Lower leg skin (tissue), 4 donors: ENCODE data around the gene PITPNC1. TPM values are rescaled to one million over a fixed set of nuclear protein-coding genes. Genes with fewer than 3 reads are reported as not detected.
"Not testable (repeated sequence)": the region's sequence is repeated elsewhere in the genome, so short reads cannot be mapped to it uniquely, and the experiment has no call there.

Experiments
- DNase-seq, 2 donors: peaks; one replicate each; pipeline ENCODE4 v3.0.0-alpha.2; 2019; ENCODE audit warnings: low spot score in 2 of 2
- H3K4me3 ChIP-seq: fragments of 200-600 bp; sonication (generic); 2 replicates; pipeline ENCODE4 v1.5.1; 2017; ENCODE audit warnings: mild to moderate bottlenecking, low read depth; ENCODE audit not compliant: poor library complexity, severe bottlenecking
- CTCF ChIP-seq, 3 donors: fragments of 450-650 bp; IDR thresholded peaks; one replicate each; pipeline ENCODE4 v1.5.1; 2016; ENCODE audit warnings: antibody characterized with exemption in 3 of 3, mild to moderate bottlenecking in 3 of 3, moderate library complexity in 2 of 3
- POLR2A ChIP-seq, 2 donors: fragments of 450-650 bp; IDR thresholded peaks; one replicate each; pipeline ENCODE4 v1.6.1; 2016 to 2017; ENCODE audit warnings: antibody characterized with exemption in 2 of 2, mild to moderate bottlenecking in 1 of 2, moderate library complexity in 1 of 2
- WGBS, 2 donors: methylation state at CpG; one replicate each; pipeline ENCODE4 v1.1.5; 2018; 5-methylcytosine and 5-hydroxymethylcytosine counted together
- intact Hi-C: fragments of 100-400 bp; cut with DNase I; formaldehyde crosslinking; loops from one replicate; pipeline ENCODE4 v1.15.0; 2023; ENCODE audit warnings: low total_unique reads
- total RNA-seq, 4 donors: library from RNA; depleted of rRNA; stranded (reverse); fragments of >200 nt; gene quantifications; one replicate each; pipeline ENCODE4 v1.1.0, GENCODE V29; 2016

Gene PITPNC1
- total RNA-seq, 4 donors from 2014 or later, result 1.7 to 8.2 (median 4.6) TPM

GRCh38 chr17:67401598-67402504, 24.8 kb downstream of the PITPNC1 start:
- intact Hi-C loops, result no loop called here
- TF ChIP-seq POLR2A (IDR thresholded peaks at IDR 0.05), result no peak
- no peak for TF ChIP-seq CTCF (IDR thresholded peaks at IDR 0.05)
- no peak overlapping the region for H3K4me3 ChIP-seq
- no peak for DNase-seq
- 91 to 92% methylated on average over 16 of the region's 16 CpGs for WGBS, 2 donors

- no peak for DNase-seq
- 85 to 98% methylated on average over 2 of the region's 2 CpGs for WGBS, 2 donors
- no peak for TF ChIP-seq POLR2A (IDR thresholded peaks at IDR 0.05)
- TF ChIP-seq CTCF (IDR thresholded peaks at IDR 0.05), result no peak
- intact Hi-C loops, result no loop called here
- H3K4me3 ChIP-seq, result no peak overlapping the region
Measured at GRCh38 chr17:67403065-67403464, 26.0 kb downstream of the PITPNC1 start.

GRCh38 chr17:67403483-67403882, 26.4 kb downstream of the PITPNC1 start:
- 90% methylated on average over 6 of the region's 6 CpGs for WGBS, 2 donors
- no peak for TF ChIP-seq CTCF (IDR thresholded peaks at IDR 0.05)
- no peak for TF ChIP-seq POLR2A (IDR thresholded peaks at IDR 0.05)
- intact Hi-C loops, result no loop called here
- no peak overlapping the region for H3K4me3 ChIP-seq
- DNase-seq, result no peak

- H3K4me3 ChIP-seq, DNase-seq, intact Hi-C loops: not testable (repeated sequence)
- WGBS, 2 donors, result 74 to 87% methylated on average over 3 of the region's 3 CpGs
Measured at GRCh38 chr17:67408455-67408830, 31.4 kb downstream of the PITPNC1 start.

- intact Hi-C loops, result no loop called here
- DNase-seq, result no peak
- TF ChIP-seq POLR2A (IDR thresholded peaks at IDR 0.05) (no peak), CTCF (IDR thresholded peaks at IDR 0.05) (no peak)
- 88 to 91% methylated on average over 4 of the region's 4 CpGs for WGBS, 2 donors
- H3K4me3 ChIP-seq, result no peak overlapping the region
Measured at GRCh38 chr17:67411397-67411796, 34.3 kb downstream of the PITPNC1 start.

GRCh38 chr17:67412032-67412431, 35.0 kb downstream of the PITPNC1 start:
- no peak overlapping the region for H3K4me3 ChIP-seq
- no peak for TF ChIP-seq CTCF (IDR thresholded peaks at IDR 0.05)
- WGBS, 2 donors, result 69 to 76% methylated on average over 4 of the region's 4 CpGs
- no peak for DNase-seq
- intact Hi-C loops, result no loop called here
